Gastroesophageal sphincter (tissue), 4 donors: Measurements from ENCODE around the gene BAZ2B. TPM values are rescaled to one million over a fixed set of nuclear protein-coding genes. Genes with fewer than 3 reads are reported as not detected.

Experiments
- ATAC-seq: fragments of 150-250 bp; one replicate; pipeline ENCODE4 v1.9.1; 2016; ENCODE audit warnings: mild to moderate bottlenecking, moderate library complexity
- H3K27ac ChIP-seq, 4 donors: fragments of 200-600 bp; sonication (generic) in 3 of 4; 1 replicate in 3 of 4; 2 replicates in 1 of 4; pipeline ENCODE4 v1.5.1; 2016 to 2019
- H3K27me3 ChIP-seq: fragments of 200-600 bp; sonication (generic); one replicate; pipeline ENCODE4 v1.5.1; 2019
- H3K36me3 ChIP-seq, 2 donors: fragments of 200-600 bp; sonication (generic); one replicate each; pipeline ENCODE4 v1.5.1; 2019; ENCODE audit warnings: control low read depth in 1 of 2
- H3K4me1 ChIP-seq, 3 donors: fragments of 200-600 bp; sonication (generic); 1 replicate in 2 of 3; 2 replicates in 1 of 3; pipeline ENCODE4 v1.5.1; 2016 to 2019; ENCODE audit warnings: control low read depth in 2 of 3
- H3K4me3 ChIP-seq, 2 donors: fragments of 200-600 bp; sonication (generic); one replicate each; pipeline ENCODE4 v1.5.1; 2019; ENCODE audit warnings: mild to moderate bottlenecking in 1 of 2, moderate library complexity in 1 of 2
- H3K9me3 ChIP-seq, 3 donors: fragments of 200-600 bp; sonication (generic); one replicate each; pipeline ENCODE4 v1.5.1; 2017 to 2019; ENCODE audit warnings: control low read depth in 2 of 3
- CTCF ChIP-seq, 4 experiments: fragments of 200-600 bp in 2 of 4; fragments of 450-650 bp in 2 of 4; sonication (generic) in 1 of 4; IDR thresholded peaks; one replicate each; pipeline ENCODE4 v1.5.1; 2017 to 2019; ENCODE audit warnings: antibody characterized with exemption in 4 of 4, mild to moderate bottlenecking in 2 of 4, moderate library complexity in 2 of 4
- EP300 ChIP-seq: sonication (generic); formaldehyde crosslinking; IDR thresholded peaks from one replicate; pipeline ENCODE4 v1.6.1; 2017; ENCODE audit warnings: antibody characterized with exemption, mild to moderate bottlenecking
- POLR2A ChIP-seq, 2 donors: fragments of 450-650 bp; IDR thresholded peaks; one replicate each; pipeline ENCODE4 v1.6.1; 2017; ENCODE audit warnings: antibody characterized with exemption in 2 of 2, mild to moderate bottlenecking in 2 of 2, moderate library complexity in 1 of 2
- POLR2AphosphoS5 ChIP-seq: sonication (generic); formaldehyde crosslinking; IDR thresholded peaks from one replicate; pipeline ENCODE4 v1.6.1; 2017; ENCODE audit warnings: antibody characterized with exemption
- WGBS, 2 donors: methylation state at CpG; one replicate each; pipeline ENCODE4 v1.1.5; 2018; ENCODE audit warnings: low coverage in 1 of 2; 5-methylcytosine and 5-hydroxymethylcytosine counted together
- total RNA-seq, 4 donors: library from RNA; depleted of rRNA; stranded (reverse); fragments of >200 nt; gene quantifications; one replicate each; pipeline ENCODE4 v1.1.0, GENCODE V29; 2016

The BAZ2B gene
- total RNA-seq, 4 donors from 2014 or later = 77.9 to 198 (median 113) TPM

DNA sequence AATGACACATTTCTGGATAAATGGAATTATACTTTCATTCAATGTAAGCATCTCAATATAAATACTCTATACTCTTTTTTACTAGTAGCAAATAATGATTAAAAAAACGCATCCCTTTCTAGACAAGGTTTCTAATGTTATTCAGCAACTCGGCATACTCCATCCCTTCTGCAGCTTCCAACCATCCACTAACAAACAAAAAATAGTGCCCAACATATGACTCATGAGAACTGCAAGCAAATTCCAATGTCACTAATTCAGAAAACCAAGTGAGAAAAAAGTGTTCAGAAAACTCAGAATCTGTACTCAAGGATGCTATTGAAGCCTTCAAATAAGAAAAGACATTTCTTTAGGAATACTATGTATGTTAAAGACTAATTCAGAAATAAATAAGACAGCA, 140.0 kb downstream of the BAZ2B start:
- TF ChIP-seq CTCF (IDR thresholded peaks at IDR 0.05) (no peak), POLR2A (IDR thresholded peaks at IDR 0.05) (no peak), POLR2AphosphoS5 (no peak), EP300 (no peak)
- ATAC-seq = no peak
- H3K27ac ChIP-seq = no peak overlapping the region
- no peaks in the 10 kb centered on the region for H3K27me3 ChIP-seq
- 86 to 94% methylated on average over 2 of the region's 2 CpGs for WGBS, 2 donors
- no peaks in the 10 kb centered on the region for H3K9me3 ChIP-seq
- peaks cover 0 to 14% (median 0%) of the 10 kb centered on the region in 3 donors for H3K4me1 ChIP-seq
- H3K36me3 ChIP-seq = peaks cover 0 to 33% of the 10 kb centered on the region in 2 donors
- H3K4me3 ChIP-seq = no peak overlapping the region

DNA sequence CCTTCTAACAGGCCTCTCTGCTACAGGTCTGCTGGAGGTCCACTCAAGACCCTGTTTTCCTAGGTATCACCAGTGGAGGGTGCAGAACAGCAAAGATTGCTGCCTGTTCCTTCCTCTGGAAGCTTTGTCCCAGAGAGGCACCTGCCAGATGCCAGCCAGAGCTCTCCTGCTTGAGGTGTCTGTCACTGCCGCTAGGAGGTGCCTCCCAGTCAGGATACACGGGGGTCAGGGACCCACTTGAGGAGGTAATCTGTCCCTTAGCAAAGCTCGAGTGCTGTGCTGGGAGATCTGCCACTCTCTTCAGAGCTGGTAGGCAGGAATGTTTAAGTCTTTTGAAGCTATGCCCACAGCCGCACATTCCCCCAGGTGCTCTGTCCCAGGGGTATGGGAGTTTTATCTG, 140.6 kb downstream of the BAZ2B start:
- no CpG with 5 or more reads among the region's 4 CpGs for WGBS, 2 donors
- H3K4me3 ChIP-seq = no peak overlapping the region
- ATAC-seq = no peak

DNA sequence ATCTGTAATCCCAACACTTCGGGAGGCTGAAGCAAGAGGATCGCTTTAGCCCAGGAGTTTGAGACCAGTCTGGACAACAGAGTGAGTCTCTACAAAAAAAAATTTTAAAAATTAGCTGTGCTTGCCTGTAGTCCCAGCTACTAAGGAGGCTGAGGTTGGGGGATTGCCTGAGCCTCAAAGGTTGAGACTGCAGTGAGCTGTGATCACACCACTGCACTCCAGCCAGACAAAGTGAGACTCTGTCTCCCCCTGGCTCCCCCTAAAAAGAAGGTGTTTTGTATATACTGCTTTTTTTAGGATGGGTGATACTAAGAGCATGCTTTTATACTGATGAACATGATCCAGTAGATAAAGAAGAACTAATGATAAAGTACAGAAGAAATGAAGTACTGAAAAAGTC, 145.0 kb downstream of the BAZ2B start:
- H3K4me3 ChIP-seq = no peak overlapping the region
- TF ChIP-seq POLR2AphosphoS5 = no peak
- no peak for TF ChIP-seq POLR2A (IDR thresholded peaks at IDR 0.05)
- no peak for TF ChIP-seq CTCF (IDR thresholded peaks at IDR 0.05)
- no peak for TF ChIP-seq EP300
- no peaks in the 10 kb centered on the region for H3K4me1 ChIP-seq
- peaks cover 0 to 4% (median 0%) of the 10 kb centered on the region in 3 donors for H3K9me3 ChIP-seq
- 0 to 50% methylated on average over 1 to 2 of the region's 2 CpGs for WGBS, 2 donors
- no peaks in the 10 kb centered on the region for H3K27me3 ChIP-seq
- H3K36me3 ChIP-seq = peaks cover 0 to 16% of the 10 kb centered on the region in 2 donors
- no peak overlapping the region for H3K27ac ChIP-seq
- ATAC-seq = no peak

More for the DNA sequence above, 140.6 kb downstream of the BAZ2B start:
- Histone ChIP-seq H3K36me3 (peaks cover 0 to 33% of the 10 kb centered on the region in 2 donors), H3K27me3 (no peaks in the 10 kb centered on the region), H3K9me3 (no peaks in the 10 kb centered on the region), H3K4me1 (peaks cover 0 to 9% (median 0%) of the 10 kb centered on the region in 3 donors), H3K27ac (no peak overlapping the region)
- TF ChIP-seq POLR2A (IDR thresholded peaks at IDR 0.05) = no peak
- TF ChIP-seq POLR2AphosphoS5 = no peak
- TF ChIP-seq EP300 = no peak
- no peak for TF ChIP-seq CTCF (IDR thresholded peaks at IDR 0.05)

GRCh38 chr2:159468257-159468656, 148.1 kb downstream of the BAZ2B start:
- H3K9me3 ChIP-seq = peaks cover 0 to 4% (median 0%) of the 10 kb centered on the region in 3 donors
- WGBS, 2 donors = 91 to 96% methylated on average over 1 to 2 of the region's 2 CpGs
- ATAC-seq = no peak
- H3K4me3 ChIP-seq = no peak overlapping the region
- no peaks in the 10 kb centered on the region for H3K4me1 ChIP-seq
- no peak overlapping the region for H3K27ac ChIP-seq
- TF ChIP-seq EP300 = no peak
- no peak for TF ChIP-seq POLR2AphosphoS5
- no peak for TF ChIP-seq POLR2A (IDR thresholded peaks at IDR 0.05)
- no peak for TF ChIP-seq CTCF (IDR thresholded peaks at IDR 0.05)
- H3K27me3 ChIP-seq = no peaks in the 10 kb centered on the region
- peaks cover 0 to 3% of the 10 kb centered on the region in 2 donors for H3K36me3 ChIP-seq

GRCh38 chr2:159462961-159463360, 153.4 kb downstream of the BAZ2B start:
- Histone ChIP-seq H3K27me3 (no peaks in the 10 kb centered on the region), H3K9me3 (no peaks in the 10 kb centered on the region), H3K27ac (no peak overlapping the region), H3K36me3 (peaks cover 0 to 2% of the 10 kb centered on the region in 2 donors), H3K4me1 (peaks cover 0 to 24% (median 0%) of the 10 kb centered on the region in 3 donors), H3K4me3 (no peak overlapping the region)
- 90 to 94% methylated on average over 6 to 7 of the region's 7 CpGs for WGBS, 2 donors
- TF ChIP-seq EP300 (no peak), POLR2A (IDR thresholded peaks at IDR 0.05) (no peak), POLR2AphosphoS5 (no peak), CTCF (IDR thresholded peaks at IDR 0.05) (no peak)
- ATAC-seq = no peak
